HFF-Myc (cell line): ENCODE results near the gene TRA2A.

Source experiments
- DNase-seq: peaks from one replicate; pipeline ENCODE4 v3.0.0-alpha.2; 2011; ENCODE audit warnings: low read depth; ENCODE audit errors: extremely low read depth
- H3K4me3 ChIP-seq: replicated peaks from 2 replicates; pipeline ENCODE4 v1.5.1; 2011; ENCODE audit warnings: low read depth, mild to moderate bottlenecking, control low read depth, low read length
- CTCF ChIP-seq: IDR thresholded peaks from 2 replicates; pipeline ENCODE4 v1.5.1; 2012; ENCODE audit warnings: mild to moderate bottlenecking, low read depth, low read length, control low read depth; ENCODE audit errors: missing control alignments

The TRA2A gene

DNA sequence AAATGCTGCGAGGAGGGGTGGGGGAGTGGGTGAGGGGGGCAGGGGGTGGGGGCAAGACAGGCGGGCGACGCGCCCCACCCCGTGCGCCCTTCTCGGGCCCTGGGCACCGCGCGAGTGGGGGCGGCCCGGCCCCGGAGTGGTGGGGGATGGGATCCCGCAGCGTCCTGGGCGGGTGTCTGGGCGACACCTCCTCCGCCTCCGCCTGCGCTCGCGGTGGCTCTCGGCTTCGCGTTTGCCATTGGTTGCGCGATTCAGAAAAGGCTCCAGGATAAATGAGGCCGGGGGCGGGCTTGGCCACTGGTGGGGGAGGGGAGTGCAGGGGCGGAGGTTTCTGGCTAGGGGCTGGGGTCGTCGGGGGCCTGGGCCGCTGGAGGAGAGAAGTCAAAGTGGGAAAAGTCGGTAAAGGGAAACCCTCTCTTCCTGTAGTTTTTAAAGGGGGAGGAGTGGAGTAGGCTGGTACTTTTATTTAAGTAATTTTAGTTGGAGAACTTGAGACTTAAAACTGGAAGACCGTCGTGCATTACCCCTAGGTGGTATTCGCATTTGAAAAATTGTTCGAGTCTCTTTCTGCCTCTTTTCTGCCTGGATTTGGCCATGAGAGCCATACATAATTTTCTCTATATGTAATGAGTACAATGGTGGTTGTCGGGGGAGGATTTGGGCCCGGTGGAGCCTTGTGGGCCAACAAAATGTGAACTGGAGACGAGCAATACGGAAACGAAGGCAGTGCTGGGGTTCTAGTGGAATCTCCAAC is 60.5 kb downstream of the TRA2A start:
- peak overlapping the region; percentile 76 for H3K4me3 ChIP-seq
- no peak for DNase-seq
- TF ChIP-seq CTCF, result no peak

DNA sequence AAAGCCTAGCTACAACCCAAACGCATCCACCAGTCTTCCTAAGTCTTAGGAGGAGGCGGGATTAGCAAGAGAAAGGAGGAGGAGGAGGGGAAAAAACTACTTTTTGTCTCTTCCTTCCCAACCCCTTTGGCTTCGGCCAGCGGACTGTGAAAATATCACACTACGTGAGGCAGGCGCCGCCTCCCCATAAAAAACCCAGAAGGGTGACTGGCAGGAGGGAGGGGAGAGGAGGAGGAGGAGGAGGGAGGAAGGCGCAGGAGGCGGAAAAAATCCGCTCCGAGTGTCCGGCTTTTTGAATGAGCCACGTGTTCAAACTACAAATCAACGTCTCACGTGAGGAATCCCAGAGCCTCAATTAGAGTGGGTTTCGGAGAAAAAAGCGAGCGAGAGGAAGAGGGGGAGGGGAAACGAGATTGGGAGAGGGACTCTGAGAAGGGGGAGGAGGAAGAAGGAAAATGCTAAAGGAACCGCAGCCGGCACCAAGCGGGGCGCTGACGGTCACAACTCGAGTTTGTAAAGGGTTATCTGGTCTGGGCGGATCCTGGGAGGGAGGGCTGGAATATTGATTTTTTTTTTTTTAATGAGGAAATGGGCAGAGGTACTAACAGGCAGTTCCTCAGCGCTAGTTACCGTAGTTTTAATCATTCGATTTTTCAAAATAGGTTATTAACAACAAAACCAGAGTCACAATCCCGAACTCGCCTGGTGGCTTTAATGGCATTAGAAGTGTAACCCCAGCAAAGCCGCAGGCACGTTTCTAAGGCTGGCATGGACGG is 61.3 kb downstream of the TRA2A start, which contains the start of gene IGF2BP3:
Gene IGF2BP3, minus strand, starts transcription at position 162 of the 776 bp plus-strand sequence. CDS start 381 bp downstream, outside the sequence.
- peak within 1 kb of the TSS; percentile 76 for H3K4me3 ChIP-seq
- TF ChIP-seq CTCF, result no peak
- DNase-seq, result peak; percentile 92

- peak overlapping the region; percentile 76 for H3K4me3 ChIP-seq
- no peak for DNase-seq
- TF ChIP-seq CTCF, result no peak
Observed at GRCh38 chr7:23469961-23470250, 61.9 kb downstream of the TRA2A start.

DNA sequence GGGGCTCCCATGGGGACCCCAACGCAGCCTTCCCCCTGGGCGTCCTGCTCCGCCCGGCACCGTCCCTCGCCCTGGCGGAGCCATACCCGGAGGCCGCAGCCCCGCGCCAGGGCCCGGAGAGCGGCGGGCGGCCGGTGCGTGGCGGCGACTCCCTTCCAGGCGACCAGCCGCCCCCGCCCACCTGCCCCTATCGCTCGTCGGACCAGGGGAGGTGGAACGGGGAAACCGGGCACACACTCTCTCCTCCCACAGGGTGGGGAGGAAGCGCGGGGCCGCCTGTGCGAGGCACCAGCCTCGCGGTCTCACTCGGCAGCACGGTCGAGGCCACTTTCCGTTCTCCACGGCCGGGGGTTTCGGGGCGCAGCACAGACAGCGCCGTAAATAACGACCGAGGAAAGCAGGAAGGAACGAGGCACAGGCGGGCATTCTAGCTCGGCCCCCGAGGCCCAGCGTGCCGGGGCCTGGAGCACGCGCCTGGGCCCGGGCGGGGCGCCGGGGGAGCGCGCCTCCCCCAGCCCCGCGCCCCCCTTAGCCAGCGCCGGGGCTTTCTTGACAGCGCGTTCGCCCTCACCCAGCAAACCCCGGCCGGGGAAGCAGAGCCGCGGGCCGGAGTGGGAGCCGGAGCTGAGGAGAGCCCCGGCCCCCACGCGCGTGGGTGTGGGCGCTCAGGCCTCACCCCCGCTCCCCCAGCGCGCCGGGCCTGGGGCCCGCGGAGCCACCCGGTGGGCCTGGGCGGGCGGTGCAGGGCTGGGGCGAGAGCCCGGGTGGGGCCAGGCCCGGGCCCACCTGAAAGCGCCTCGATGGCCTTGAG is 62.4 kb downstream of the TRA2A start:
- H3K4me3 ChIP-seq, result peak overlapping the region; percentile 76
- DNase-seq, result no peak

GRCh38 chr7:23468526-23469149 is 63.1 kb downstream of the TRA2A start:
- H3K4me3 ChIP-seq, result peak overlapping the region; percentile 76
- no peak for TF ChIP-seq CTCF
- DNase-seq, result no peak

More for the DNA sequence above, 62.4 kb downstream of the TRA2A start:
- TF ChIP-seq CTCF, result no peak

DNA sequence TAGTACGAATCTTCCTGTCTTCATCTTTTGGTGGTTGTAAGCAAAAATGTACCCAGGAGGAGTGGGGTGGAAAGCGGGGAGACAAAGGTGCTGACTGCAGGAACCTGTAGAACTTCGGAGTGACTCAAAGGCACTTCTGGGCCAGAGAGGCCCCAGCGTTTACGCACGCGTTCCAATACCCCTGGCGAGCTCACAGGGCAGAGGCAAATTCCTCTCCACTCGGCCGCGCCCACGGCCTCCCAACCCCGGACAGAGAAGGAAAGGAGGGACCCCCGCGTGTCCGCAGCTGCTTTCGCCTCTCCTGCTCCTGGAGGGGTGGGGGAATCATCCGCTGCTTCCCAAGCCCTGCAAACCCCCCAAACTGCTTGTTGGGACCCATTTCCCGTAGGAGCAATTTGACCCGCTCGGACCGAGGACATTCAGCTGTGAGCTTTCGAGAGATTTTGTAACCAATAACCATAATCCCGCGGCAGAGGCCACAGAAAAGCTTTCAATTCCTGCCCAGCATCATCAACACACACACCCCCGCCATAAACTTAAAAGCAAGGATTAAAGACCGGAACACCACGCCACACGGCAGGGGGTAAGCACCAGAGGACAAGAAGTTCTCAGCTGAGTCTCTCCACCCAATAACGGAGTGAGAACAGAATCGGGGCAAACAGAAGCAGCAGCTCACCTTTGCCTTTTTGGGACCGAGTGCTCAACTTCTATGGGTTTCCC is 63.8 kb downstream of the TRA2A start:
- H3K4me3 ChIP-seq, result peak overlapping the region; percentile 76
- no peak for TF ChIP-seq CTCF
- no peak for DNase-seq
